Aorta (tissue), 5 donors: ENCODE measurements around the gene KLHL30. TPM values are rescaled to one million over a fixed set of nuclear protein-coding genes. Genes with fewer than 3 reads are reported as not detected.

Source experiments
- ATAC-seq: fragments of 200-7000 bp; cut with Tn5 transposase; one replicate; pipeline ENCODE4 v1.9.1; 2022; ENCODE audit warnings: moderate library complexity; ENCODE audit not compliant: low FRiP score
- DNase-seq, 2 donors: peaks; one replicate each; pipeline ENCODE4 v3.0.0-alpha.2; 2020
- H3K27ac ChIP-seq, 2 donors: one replicate each; pipeline ENCODE4 v1.5.1; 2013; ENCODE audit warnings: low read length in 2 of 2, mild to moderate bottlenecking in 2 of 2, moderate library complexity in 2 of 2, control low read depth in 1 of 2, inconsistent platforms in 1 of 2, low read depth in 1 of 2
- H3K27me3 ChIP-seq, 2 donors: one replicate each; pipeline ENCODE4 v1.6.1; 2013; ENCODE audit warnings: control low read depth in 1 of 2, low read length in 1 of 2, mild to moderate bottlenecking in 1 of 2, moderate library complexity in 1 of 2; ENCODE audit not compliant: insufficient read depth in 2 of 2, control insufficient read depth in 1 of 2
- H3K36me3 ChIP-seq, 2 donors: one replicate each; pipeline ENCODE4 v1.6.1; 2013; ENCODE audit warnings: control low read depth in 1 of 2, low read length in 1 of 2, mild to moderate bottlenecking in 1 of 2; ENCODE audit not compliant: insufficient read depth in 2 of 2, control insufficient read depth in 1 of 2
- H3K4me1 ChIP-seq, 2 donors: one replicate each; pipeline ENCODE4 v1.6.1; 2013; ENCODE audit warnings: low read length in 2 of 2, control low read depth in 1 of 2, mild to moderate bottlenecking in 1 of 2, moderate library complexity in 1 of 2; ENCODE audit not compliant: insufficient read depth in 2 of 2, control insufficient read depth in 1 of 2
- H3K4me3 ChIP-seq, 2 donors: one replicate each; pipeline ENCODE4 v1.5.1; 2013; ENCODE audit warnings: low read length in 2 of 2, control low read depth in 1 of 2, mild to moderate bottlenecking in 1 of 2
- H3K9me3 ChIP-seq: one replicate; pipeline ENCODE4 v1.6.1; 2013; ENCODE audit warnings: mild to moderate bottlenecking, low read length; ENCODE audit not compliant: control insufficient read depth
- WGBS, 2 donors: extraction: QIAGEN DNeasy Blood & Tissue Kit; methylation state at CpG; one replicate each; pipeline ENCODE4 v1.1.7; 2013; 5-methylcytosine and 5-hydroxymethylcytosine counted together
- intact Hi-C, 2 donors: fragments of 100-400 bp; cut with DNase I; formaldehyde crosslinking; loops; one replicate each; pipeline versions ENCODE4 v1.14.2 to v1.15.0; 2022
- long read RNA-seq, 2 donors: library from polyadenylated mRNA; unstranded; transcript quantifications; one replicate each; pipeline ENCODE4 v2.0.0, GENCODE V29; 2020 to 2021
- polyA plus RNA-seq, 2 donors: library from polyadenylated mRNA; stranded (reverse); fragments of 200-250 nt; gene quantifications; one replicate each; pipeline ENCODE4 v1.2.3, GENCODE V29; 2013
- total RNA-seq, 2 donors: library from RNA; stranded (reverse); fragmentation: NEBNext Ultra II Directional; extraction: Animal tissue kit (Norgen Biotek cat#: 25700); gene quantifications; one replicate each; pipeline ENCODE4 v1.2.1, GENCODE V29; 2021
- donor health status: healthy with polysubstance abuse.
- donor health status: Bipolar disorder and iron deficiency.
- donor health status: DM: no; HTN: no; CAD: no.
- donor health status: DM: no; HTN: no; CAD: no.
- donor health status: DM: yes; HTN: yes; CAD: no.

The KLHL30 gene, protein sequence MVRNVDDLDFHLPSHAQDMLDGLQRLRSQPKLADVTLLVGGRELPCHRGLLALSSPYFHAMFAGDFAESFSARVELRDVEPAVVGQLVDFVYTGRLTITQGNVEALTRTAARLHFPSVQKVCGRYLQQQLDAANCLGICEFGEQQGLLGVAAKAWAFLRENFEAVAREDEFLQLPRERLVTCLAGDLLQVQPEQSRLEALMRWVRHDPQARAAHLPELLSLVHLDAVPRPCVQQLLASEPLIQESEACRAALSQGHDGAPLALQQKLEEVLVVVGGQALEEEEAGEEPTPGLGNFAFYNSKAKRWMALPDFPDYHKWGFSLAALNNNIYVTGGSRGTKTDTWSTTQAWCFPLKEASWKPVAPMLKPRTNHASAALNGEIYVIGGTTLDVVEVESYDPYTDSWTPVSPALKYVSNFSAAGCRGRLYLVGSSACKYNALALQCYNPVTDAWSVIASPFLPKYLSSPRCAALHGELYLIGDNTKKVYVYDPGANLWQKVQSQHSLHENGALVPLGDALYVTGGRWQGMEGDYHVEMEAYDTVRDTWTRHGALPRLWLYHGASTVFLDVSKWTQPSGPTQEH
- 1 to 10 TPM; 8.8 to 9.0 TPM for total RNA-seq
- 1 to 10 TPM; 3.5 to 4.6 TPM for polyA plus RNA-seq
- long read RNA-seq, donor 1, partial matches to known transcripts: 8 of 41 reads
- long read RNA-seq, donor 1, other reads (novel, unspliced or antisense): 33 of 41 reads
- long read RNA-seq, donor 2, partial matches to known transcripts: 3 of 5 reads
- long read RNA-seq, donor 2, other reads (novel, unspliced or antisense): 2 of 5 reads

DNA sequence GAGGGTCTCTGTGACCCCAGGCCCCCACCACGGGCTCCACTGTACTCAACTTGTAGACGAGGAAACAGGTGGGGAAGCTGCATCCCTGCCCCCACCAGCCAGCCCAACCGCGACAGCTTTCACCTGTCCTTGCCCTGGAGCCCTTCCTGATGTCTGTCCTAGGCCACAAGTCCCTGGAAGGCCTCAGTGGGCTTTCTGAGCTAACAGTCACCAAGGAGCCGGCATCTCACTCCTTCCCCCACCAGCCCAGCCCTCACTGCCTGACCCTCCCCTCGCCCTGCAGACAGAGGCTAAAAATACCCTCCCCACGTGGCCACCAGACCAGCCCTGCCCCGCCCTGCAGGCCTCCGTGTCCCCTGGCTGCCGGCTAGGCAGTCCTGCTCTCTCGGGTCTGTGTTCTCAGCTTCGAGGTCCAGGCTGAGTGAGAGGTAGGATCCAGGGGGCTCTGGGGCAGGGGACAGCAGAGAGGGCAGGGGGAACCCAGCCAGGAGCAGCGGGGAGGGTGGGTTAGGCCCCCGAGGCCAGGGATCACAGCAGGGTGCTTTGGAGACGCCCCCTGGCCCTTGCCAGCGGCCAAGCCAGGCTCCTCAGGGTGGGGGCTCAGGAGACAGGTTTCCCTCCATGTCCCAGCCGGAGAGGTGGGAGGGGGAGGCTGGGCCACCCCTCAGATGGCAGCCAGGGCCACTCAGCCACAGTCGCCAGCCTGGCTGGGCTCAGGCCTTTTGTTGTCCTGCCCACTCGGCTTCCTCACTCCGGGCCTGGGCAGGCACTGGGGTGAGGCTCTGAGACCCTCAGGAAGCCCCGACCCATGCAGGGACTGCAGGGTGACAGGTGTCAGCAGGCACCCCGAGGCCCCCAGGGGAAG, at the start of gene KLHL30:
TSS of gene KLHL30 (plus strand) at position 338 of the 865 bp plus-strand sequence. CDS start 2,087 bp downstream, outside the sequence.
- Histone ChIP-seq H3K4me1 (no peaks in the 10 kb centered on the region), H3K27me3 (no peaks in the 10 kb centered on the region), H3K9me3 (no peaks in the 10 kb centered on the region), H3K36me3 (no peaks in the 10 kb centered on the region), H3K4me3 (peak within 1 kb of the TSS; percentile 19 to 40), H3K27ac (peak within 1 kb of the TSS in 1 of 2 donors; percentile 7)
- DNase-seq: peak; percentile 77 to 89
- 11 to 13% methylated on average over 22 of the region's 22 CpGs for WGBS, 2 donors
- intact Hi-C loops: loop anchor here in 1 of 2 donors (2.0 to 5.0 kb wide), 2 partner anchors 76 to 280 kb away; partner anchors contain the start of genes RAMP1 and SCLY
- peak; percentile 81 for ATAC-seq

DNA sequence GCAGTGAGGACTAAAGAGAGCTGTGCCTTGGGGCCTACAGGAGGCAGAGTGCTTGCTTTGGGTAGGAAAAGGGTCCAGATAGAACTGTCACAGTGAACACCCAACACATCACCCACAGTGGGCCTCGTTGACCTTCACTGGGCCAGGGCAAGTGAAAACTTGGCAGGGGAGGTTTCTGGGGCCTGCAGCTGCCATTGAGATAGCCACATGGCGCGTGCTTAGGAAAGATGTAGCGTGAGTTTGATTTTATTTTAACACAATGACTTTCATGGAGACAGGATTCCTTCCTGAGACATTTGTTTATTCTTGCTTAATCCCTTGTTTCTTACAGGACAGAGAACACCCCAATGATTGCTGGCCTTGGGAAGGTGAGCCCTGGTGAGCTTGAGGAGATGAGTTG, 47.6 kb upstream of the KLHL30 start:
- no peaks in the 10 kb centered on the region for H3K9me3 ChIP-seq
- H3K4me1 ChIP-seq: no peaks in the 10 kb centered on the region
- ATAC-seq (no peak), DNase-seq (no peak)
- H3K4me3 ChIP-seq: no peak overlapping the region
- no peak overlapping the region for H3K27ac ChIP-seq
- intact Hi-C loops: no loop called here
- WGBS, 2 donors: 96 to 97% methylated on average over 4 of the region's 4 CpGs
- no peaks in the 10 kb centered on the region for H3K27me3 ChIP-seq
- H3K36me3 ChIP-seq: no peaks in the 10 kb centered on the region

DNA sequence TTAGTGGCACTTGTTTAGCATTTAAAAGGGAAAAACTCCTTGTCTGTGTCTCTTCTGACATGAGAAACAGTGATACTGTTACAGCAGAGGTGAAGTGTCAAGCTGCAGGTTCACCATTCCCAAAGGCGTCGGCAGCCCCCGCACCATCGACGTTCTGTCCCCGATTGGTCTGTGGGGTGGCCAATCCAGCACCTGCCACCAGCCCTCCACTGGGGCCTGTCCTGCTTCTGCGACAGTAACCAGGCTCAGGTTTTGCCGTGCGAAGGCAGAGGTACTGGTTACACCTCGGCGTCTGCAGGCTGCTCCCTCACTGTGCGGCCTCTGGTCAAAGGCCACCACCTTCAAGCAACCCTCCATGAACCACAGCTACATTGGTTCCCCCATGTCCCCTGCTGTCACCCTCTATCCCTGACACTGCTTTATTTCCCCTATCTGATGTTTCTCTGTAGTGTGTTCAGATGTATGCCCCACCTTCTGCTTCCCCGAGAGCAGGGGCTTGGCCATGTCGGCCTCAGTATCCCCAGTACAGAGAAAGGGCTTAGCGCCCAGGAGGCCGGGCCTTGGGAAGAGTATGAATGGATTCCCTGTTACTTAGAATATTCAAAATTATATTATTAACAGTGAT, 46.9 kb upstream of the KLHL30 start:
- no peaks in the 10 kb centered on the region for H3K4me1 ChIP-seq
- no peak overlapping the region for H3K27ac ChIP-seq
- no peaks in the 10 kb centered on the region for H3K9me3 ChIP-seq
- H3K36me3 ChIP-seq: no peaks in the 10 kb centered on the region
- no peak overlapping the region for H3K4me3 ChIP-seq
- 95% methylated on average over 16 of the region's 16 CpGs for WGBS, 2 donors
- no peak for DNase-seq
- H3K27me3 ChIP-seq: no peaks in the 10 kb centered on the region
- ATAC-seq: no peak
- intact Hi-C loops: no loop called here

DNA sequence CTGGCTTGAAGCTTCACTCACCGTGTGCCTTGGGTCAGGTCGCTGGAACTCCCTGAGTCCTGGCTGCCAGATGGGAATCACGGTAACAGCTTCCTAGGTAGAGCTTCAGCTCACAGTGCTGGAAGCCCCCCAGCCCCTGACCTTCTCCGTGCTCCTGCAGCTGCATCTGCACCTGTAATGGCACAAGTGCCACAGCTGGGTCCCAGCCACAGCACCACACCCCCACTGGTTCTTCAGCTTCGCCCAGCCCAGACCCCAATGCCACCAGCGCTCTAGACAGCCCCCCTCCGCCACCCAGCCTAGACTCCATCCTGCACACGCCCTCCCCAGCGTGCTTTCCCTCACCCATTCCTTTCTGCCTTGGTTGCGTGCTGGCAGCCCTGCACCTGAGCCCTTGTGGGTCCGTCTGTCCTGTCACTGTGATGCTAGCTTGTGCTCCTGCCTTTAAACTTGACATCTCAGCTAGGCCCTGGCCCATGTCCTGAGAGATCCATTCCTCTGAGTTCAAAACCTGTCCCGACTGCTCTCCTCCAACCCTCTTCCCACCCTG, 45.9 kb upstream of the KLHL30 start:
- no peaks in the 10 kb centered on the region for H3K9me3 ChIP-seq
- ATAC-seq: no peak
- H3K36me3 ChIP-seq: no peaks in the 10 kb centered on the region
- H3K27me3 ChIP-seq: no peaks in the 10 kb centered on the region
- DNase-seq: no peak
- 96 to 99% methylated on average over 12 of the region's 12 CpGs for WGBS, 2 donors
- no peak overlapping the region for H3K27ac ChIP-seq
- no peaks in the 10 kb centered on the region for H3K4me1 ChIP-seq
- H3K4me3 ChIP-seq: no peak overlapping the region
- intact Hi-C loops: no loop called here

DNA sequence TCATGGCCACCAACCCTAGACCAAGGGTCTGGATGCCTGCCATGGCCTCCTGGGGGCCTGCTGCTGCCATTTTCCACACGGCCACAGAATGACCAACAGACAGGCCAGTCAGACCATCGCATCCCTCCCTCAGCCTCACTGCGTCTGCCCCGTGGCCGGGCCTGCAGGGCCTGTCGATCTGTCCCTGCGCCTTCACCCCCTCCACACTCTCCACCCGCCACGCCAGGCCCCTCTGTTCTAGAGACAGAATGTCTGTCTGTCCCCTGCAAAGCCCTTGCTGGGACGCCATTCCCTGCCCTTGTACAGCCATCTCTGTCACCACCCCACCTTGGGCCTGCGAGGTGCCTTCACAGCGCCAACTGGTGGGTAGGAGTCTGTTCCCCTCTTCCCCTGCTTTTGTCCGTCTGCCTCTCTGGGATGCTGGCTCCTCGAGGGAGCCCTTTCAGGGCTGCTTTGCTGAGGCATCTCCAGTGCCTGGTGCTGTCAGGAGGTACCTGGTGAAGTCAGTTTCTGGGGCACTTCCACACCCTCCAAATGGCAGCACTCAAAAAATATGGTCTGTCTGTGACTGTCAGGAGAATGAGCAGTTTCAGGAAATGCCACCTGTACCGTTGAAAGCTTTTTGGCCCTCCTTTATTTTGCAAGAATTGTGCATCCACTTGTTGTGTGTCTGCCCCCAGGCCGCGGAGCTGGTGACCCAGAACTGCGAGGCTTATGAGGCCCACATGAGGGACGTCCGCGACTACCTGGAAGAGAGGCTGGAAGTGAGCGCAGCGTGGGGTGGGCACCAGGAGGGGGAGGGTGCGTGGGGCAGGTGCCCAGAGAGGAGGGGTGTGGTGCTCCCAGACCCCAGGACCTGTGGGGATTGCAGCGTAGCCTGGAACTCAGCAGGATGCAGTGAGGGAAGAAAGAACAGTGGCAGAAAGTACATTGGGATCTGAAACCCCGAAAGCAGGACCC, 45.0 kb upstream of the KLHL30 start:
- no peak overlapping the region for H3K4me3 ChIP-seq
- intact Hi-C loops: no loop called here
- no peak overlapping the region for H3K27ac ChIP-seq
- 90 to 91% methylated on average over 26 of the region's 26 CpGs for WGBS, 2 donors
- H3K36me3 ChIP-seq: no peaks in the 10 kb centered on the region
- H3K27me3 ChIP-seq: no peaks in the 10 kb centered on the region
- no peaks in the 10 kb centered on the region for H3K4me1 ChIP-seq
- ATAC-seq: no peak
- no peaks in the 10 kb centered on the region for H3K9me3 ChIP-seq
- DNase-seq: no peak

DNA sequence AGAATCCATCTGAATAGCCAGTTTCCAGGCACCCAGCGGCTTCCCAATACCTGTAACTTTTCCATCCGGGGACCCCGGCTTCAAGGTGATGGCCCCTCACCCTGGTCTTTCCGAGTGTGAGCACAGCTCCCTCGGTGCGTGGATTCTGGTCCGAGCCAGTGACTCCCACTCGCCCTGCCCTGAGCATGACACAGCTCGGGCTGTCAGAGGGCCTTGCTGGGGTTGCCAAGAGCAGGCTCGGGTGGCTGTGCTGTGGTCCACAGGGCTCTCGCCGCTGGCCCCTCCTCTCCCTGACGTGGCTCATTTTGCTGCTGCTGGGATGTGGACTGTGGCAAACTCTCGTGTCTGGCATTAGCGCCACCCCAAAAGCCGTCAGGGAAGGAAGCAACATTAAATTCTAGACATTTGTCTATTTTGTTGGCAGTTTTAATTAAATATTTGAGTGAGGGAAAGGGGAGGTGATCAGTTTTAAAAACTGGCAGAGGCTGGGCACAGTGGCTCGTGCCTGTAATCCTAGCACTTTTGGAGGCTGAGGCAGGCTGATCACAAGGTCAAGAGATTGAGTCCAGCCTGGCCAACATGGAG, 43.9 kb upstream of the KLHL30 start:
- Histone ChIP-seq H3K4me3 (no peak overlapping the region), H3K4me1 (no peaks in the 10 kb centered on the region), H3K27me3 (no peaks in the 10 kb centered on the region), H3K9me3 (no peaks in the 10 kb centered on the region), H3K36me3 (no peaks in the 10 kb centered on the region), H3K27ac (no peak overlapping the region)
- 87 to 88% methylated on average over 17 of the region's 17 CpGs for WGBS, 2 donors
- intact Hi-C loops: no loop called here
- DNase-seq: no peak
- no peak for ATAC-seq

DNA sequence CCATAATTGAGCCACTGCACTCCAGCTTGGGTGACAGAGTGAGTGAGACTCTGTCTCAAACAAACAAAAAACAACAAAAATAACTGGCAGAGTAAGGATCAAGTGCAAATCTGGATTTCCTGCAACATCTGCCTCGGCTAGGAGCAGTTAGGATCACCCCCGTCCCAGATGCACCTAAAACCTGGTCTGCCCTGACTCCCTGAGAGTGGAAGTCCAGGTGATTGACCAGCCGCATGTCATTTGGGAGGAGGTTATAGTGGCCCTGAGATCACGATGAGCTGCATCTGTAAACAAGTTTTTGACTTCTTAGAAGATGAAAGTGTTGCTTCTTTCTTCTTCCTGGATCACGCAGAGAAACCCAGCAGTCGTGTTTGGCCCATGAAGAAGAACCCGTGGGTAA, 43.3 kb upstream of the KLHL30 start:
- H3K27ac ChIP-seq: no peak overlapping the region
- H3K36me3 ChIP-seq: no peaks in the 10 kb centered on the region
- ATAC-seq: no peak
- no peak for DNase-seq
- intact Hi-C loops: no loop called here
- H3K4me3 ChIP-seq: no peak overlapping the region
- 85 to 86% methylated on average over 7 of the region's 7 CpGs for WGBS, 2 donors
- no peaks in the 10 kb centered on the region for H3K9me3 ChIP-seq
- H3K4me1 ChIP-seq: no peaks in the 10 kb centered on the region
- no peaks in the 10 kb centered on the region for H3K27me3 ChIP-seq
